Measurements from ENCODE around the gene CACNG5.

CACNG5 gene

DNA sequence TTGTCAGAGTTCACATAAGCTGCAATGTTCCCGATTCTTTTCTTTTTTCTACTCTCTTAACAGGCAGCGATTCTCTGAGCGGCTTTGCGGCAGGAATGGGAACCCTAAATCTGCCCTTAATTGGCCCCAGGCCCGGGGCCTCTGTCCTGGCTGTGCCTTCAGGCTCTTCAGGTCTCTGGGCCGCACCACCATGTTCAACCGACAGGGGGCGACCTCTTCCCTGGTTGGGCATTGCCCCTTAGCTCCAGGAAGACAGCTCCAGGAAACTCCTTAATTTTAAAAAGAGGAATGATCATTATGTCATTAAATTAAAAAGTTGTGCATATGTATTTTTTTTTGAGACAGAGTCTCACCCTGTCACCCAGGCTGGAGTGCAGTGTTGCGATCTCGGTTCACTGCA, 20.3 kb downstream of the CACNG5 start:
- no peak for DNase-seq

- DNase-seq: no peak
Observed at GRCh38 chr17:66858226-66859083, 23.5 kb downstream of the CACNG5 start.

DNA sequence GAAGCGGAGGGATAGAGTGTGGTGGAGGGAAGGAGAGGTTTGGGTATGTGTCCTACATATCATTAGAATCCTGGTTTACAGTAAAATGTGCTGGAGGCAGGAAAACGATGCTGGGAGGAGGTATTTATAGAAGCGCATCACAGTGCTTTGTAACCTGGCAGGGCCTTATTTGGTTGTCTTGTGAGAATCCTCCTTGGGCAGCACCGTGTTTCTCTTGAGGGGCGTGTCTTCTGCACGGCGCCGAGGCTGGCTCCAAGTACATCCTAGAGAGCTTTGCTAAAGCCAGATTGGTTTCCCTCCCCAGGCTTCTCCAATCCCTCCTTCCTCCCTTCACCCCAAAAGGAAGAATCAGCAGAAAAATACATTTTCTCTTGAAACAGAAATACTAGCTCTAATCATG, 24.4 kb downstream of the CACNG5 start:
- no peak for DNase-seq

DNA sequence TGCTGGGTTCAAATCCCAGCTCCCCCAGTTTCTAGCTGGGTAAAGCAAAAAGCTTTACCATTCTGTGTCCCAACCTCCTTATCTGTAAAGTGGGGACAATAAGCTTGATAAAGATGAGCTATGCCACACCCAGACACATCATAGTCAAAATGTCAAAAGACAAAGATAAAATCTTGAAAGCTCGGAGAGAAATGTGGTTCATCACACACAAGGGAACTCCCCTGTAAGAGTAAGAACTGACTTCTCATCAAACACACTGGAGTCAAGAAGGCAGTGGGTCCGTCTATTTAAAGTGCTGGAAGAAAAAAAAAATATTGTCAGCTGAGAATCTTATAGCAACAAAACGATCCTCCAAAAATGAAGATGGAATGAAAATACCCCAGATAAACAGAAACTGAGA, 25.3 kb downstream of the CACNG5 start:
- DNase-seq: no peak

GRCh38 chr17:66863820-66864219, 28.9 kb downstream of the CACNG5 start:
- no peak for DNase-seq

DNA sequence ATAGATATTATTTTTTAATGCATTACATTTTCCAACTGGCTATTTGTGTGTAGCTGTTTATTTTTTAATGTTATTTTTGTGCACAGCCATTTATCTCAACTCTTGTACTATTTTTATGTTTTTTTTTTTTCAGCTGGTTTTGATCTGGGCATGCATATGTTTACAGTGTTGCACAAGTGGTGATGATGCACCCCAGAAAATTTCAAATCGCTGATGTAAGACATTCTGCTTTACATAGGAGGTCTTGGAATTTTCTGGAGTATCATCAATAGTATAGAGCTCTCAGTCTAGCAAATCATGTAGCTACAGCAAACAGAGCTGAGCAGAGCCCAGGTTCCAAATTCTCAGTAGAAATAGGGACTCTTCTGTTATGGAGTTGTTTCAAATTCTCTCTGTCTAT, 30.2 kb downstream of the CACNG5 start:
- DNase-seq: no peak

- no peak for DNase-seq
Observed at GRCh38 chr17:66873962-66874361, 39.0 kb downstream of the CACNG5 start.

- DNase-seq: no peak
Observed at GRCh38 chr17:66884931-66885330, 50.0 kb downstream of the CACNG5 start.

DNA sequence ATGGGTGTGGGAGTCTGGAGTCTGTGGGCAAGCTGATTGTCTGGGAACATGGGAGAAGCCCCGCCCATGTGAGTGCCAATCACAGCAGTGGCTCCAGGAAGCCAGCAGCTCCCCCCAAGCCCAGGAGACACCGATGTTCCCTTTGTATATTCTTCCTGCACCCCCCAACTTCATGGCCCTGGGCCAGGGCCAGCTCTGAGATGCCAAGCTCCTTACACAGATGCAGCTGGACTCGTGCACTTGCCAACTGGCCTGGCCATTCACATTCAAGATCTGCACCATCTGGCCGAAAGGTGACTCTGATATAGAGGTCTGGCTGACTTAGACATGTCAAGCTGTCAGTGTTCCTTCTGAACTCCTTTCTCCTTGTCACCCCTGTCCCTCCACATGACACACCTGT, 50.5 kb downstream of the CACNG5 start:
- DNase-seq: no peak

DNA sequence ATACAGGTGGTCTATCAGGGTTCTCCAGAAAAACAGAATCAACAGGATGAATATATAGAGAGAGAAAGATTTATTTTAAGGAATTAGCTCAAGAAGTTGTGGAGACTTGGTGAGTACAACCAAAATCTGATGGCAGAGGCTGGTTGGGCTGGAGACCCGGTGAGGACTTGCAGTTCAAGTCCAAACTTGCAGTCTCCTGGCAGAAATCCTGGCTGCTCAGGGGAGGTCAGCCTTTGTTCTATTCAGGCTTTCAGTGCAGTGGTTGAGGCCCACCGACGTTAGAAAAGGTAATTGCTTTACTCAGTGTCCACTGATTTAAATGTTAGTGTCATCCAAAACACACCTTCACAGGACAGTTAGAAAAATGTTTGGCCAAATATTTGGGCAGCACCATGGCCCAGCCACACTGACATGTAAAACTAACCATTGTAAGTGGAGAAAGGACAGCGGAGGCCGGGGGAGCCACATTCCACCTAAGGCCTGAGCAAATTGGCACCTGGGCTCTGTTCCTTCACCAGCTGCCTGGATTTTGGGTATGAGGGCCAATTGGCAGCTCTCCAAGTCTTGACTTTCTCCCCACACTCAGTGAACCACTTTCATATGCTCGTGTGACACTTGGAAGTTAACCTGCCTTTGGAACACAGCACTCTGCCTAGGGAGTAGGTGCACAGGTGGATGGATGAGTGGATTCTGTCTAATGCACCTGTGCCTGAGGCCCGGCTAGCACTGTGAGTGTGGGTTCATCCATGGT, 54.7 kb downstream of the CACNG5 start:
- no peak for DNase-seq

DNA sequence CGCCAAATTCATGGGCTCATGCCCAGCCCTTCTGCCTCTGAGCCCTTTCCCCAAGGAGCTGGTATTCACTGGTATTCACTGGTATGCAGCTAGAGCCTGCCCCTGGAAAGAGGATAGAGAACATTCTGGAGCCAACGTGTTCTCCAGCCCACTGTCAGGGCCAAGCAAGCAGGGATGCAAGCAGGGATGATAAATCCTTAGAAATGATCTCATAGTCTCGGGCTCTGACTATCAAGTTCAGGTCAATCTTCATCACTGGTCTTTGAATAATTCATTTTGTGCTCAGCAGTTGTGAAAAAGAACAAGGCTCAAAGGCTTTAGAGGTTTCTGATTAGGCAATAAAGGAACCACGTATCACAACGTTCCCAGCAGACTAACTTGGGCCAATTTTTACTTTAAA, 57.3 kb downstream of the CACNG5 start:
- DNase-seq: no peak

- no peak for DNase-seq
Observed at GRCh38 chr17:66893382-66893781, 58.5 kb downstream of the CACNG5 start.

- no peak for DNase-seq
Observed at GRCh38 chr17:66893863-66894262, 58.9 kb downstream of the CACNG5 start.

DNA sequence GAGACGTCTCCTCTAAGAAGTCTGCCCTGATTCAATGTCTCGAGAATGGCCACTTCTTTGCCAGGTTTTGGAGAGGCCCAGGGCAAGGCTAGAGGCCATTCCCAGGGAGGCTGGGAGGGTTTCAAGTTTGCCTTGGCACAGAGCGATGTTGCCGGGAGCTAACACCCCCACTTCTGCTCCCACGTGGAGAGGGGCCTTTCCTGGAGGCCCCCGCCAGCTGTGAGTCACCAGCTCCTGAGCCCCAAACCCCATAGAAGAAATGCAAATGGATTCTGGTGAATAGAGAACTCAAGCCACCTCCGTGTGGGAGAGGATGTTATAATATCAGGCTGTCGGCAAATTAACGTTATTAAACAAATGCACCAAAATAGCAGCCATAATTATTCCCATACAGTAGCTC, 62.2 kb downstream of the CACNG5 start:
- no peak for DNase-seq

- no peak for DNase-seq
Observed at GRCh38 chr17:66898536-66898935, 63.6 kb downstream of the CACNG5 start.

DNA sequence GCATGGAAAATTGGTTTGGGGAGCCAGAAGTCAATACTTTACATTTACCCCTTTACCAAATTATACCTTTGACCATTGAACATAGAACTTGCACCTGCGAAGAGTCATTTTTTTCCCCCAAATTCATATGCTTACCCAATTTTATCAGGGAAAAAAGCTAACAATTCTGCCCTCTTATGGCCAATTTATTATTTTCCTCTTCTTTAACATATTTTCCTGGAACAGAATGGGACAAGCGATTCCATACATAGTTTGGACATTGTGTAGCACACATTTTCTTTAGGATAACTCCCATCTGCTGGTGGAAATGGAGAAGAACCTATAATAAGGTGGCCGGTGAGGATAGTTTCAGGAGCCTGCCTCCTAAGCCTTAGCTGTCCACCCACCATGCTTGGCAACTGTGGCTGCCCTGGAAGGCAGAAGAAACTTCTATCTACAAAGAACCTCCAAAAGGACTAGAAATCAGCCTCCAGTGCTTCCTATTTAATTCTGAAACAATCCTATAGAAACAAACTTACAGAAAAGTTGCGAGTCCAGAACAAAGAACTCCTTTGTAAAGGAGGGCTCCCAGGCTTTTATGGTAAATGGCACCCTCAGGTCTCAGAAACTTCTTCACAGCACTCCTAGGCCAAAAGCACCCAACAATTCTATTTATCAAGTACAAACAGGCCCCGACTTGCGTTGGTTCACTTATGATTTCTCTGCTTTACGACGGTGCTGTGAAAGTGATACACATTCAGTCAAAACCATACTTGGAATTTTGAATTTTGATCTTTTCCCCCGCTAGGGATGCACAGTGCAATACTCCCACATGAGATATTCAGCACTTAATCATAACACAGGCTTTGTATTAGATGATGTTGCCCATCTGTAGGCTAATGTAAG, 65.5 kb downstream of the CACNG5 start:
- DNase-seq: no peak

GRCh38 chr17:66903296-66903695, 68.4 kb downstream of the CACNG5 start:
- DNase-seq: peak; percentile 12

- DNase-seq: no peak
Observed at GRCh38 chr17:66903781-66904180, 68.9 kb downstream of the CACNG5 start.

GRCh38 chr17:66904760-66905624, 70.1 kb downstream of the CACNG5 start:
- no peak for DNase-seq

DNA sequence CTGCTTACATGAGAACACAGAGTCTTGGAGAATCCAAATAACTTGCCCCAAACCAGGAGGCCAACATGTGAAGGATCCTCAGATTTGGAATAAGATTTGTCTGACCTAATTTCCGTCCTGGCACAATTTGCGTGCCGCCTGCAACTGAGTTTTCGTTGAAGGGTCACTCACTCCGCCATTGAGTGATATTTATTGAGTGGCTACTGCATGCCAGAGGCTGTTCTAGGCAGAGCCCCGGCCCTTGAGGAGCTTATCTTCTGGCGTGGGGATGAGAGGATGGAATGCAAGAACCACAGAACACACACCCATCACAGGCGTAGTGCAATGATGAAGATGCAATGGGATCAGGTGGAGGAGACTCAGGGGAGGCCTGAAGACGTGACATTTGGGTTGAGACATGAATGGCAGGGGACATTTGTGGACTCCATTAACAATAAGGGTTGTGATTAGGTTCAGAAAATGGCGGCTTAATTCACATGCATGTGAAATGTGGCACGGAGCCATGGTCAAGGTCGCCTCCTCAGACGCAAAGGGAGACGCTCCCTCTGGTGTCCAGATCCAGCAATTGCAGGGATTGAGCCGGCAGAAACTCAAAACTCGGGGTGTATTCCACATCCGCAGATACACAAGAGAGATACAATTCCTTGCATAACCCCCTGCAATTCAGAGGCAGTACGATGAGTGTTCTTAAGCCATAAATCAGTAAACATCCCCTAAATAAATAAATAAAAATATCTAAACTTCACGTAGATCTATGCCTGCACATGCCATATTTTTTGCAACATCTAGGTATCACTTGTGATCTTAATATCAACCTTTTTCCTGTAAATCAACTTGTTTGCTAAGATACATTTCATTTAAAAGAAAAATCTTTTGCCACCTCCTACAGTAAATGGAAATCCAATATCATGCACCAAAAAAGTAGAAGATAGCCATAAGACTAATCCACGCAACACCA, 71.7 kb downstream of the CACNG5 start:
- DNase-seq: no peak

DNA sequence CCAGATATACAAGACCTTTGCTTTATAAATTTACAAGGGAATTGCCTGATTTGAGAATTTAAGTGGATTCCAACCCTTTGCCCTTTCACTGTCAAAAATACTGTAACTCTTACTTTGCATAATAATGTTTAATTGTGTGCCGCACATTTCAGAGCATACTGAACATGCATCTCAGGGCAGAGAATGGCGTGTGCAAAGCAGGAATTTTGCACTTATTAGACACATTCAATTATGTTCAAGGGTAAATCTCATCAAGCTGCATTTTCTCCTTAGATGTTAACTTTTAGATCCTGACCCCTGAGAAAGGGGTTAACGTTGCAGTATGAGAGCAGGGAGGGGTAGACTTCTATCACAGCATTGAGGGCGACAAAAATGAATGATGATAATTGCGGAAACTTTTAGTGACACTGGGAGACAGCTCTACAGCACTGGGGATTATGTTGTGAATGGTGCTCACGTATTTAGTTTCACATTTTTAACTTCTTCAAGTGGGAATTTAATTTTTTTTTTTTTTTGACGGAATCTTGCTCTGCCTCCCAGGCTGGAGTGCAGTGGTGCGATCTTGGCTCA, 75.0 kb downstream of the CACNG5 start:
- DNase-seq: no peak
